TTC549 (cell line): ENCODE measurements around the gene PDGFA.

ENCODE experiments used
- FAIRE-seq: peaks from 2 replicates; lab custom pipeline; 2012; peaks lifted over from hg19 to GRCh38; lab: Jason Lieb, UNC

The PDGFA gene

GRCh38 chr7:536231-536630 is 16.6 kb upstream of the PDGFA start:
- FAIRE-seq, result no peak

DNA sequence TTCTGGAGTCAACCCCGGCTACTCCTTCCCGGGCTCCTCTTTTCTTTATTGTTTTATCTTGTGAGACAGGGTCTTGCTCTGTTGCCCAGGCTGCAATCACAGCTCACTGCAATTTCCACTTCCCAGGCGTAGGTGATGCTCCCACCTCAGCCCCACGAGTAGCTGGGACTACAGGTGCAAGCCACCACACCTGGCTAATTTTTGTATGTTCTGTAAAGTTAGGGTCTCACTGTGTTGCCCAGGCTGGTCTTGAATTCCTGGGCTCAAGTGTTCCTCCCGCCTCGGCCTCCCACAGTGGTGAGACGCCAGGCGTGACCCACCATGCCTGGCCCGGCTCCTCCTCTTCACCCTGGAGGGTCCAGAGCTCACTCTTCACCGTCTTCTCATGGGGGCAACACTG is 15.3 kb upstream of the PDGFA start:
- FAIRE-seq, result no peak

- no peak for FAIRE-seq
These were observed 14.4 kb upstream of the PDGFA start for GRCh38 chr7:534075-534474.

- no peak for FAIRE-seq
These were observed 13.6 kb upstream of the PDGFA start for GRCh38 chr7:533266-533665.

GRCh38 chr7:532379-533143 is 12.9 kb upstream of the PDGFA start:
- no peak for FAIRE-seq

DNA sequence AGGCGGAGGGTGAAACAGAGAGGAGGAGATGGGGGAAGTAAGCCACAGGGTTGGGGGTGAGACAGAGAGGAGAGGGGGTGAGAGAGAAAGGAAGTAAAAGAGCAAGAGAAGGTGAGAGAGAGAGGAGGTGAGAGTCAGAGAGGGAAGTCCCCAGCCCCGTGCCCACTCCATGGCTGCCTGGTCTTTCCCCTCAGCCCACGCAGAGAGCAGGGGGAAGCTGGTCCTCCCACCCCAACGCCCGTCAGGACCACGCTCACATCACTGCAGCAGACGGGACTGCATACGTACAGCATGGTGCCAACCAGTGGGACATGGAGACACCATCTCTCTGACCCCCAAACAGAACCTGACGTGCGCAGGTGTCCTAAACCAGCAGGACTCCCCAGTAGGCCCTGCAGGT is 12.1 kb upstream of the PDGFA start:
- FAIRE-seq, result no peak

DNA sequence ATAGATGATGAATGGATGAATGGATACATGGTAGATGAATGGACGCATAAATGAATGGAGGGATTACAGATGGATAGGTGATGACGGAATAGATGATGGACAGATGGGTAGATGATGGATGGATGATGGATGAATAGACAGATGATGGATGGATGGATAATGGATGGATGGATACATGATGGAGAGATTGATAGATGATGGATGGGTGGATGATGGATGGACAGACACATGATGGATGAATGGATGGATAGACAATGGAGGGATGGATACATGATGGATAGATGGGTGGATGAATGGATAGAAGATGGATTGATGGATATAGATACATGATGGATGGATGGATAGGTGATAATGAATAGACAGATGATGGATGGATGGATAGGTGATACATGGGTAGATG is 8.8 kb upstream of the PDGFA start:
- FAIRE-seq, result no peak

- no peak for FAIRE-seq
These were observed 8.1 kb upstream of the PDGFA start for GRCh38 chr7:527723-528122.

DNA sequence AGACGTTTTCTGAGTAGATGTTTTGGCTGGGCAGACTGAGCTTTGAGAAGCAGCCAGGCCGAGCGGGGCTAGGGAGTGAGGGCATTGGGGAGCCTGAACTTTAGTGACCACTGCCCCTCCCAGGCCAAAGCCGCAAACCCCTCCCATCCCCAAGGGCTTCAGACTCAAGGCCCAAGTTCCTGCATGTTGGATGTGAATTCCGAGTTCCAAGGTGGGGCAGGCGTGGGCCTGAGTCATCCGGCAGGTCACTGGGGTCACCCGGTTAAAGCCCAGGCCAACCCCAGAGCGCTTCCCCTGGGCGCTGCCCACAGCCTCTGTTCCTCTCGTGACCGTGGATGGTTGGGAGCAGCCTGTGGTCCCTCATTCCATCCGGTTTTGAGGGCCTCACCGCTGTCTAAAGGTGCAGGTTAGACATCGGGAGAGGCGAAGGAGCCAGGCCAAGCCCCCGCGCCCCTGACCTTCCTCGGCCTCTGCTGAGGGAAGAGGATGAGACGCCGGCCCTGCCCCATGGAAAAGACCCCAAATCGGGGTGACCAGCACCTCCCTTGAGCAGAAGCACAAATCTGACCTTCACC is 6.9 kb upstream of the PDGFA start:
- FAIRE-seq, result no peak

DNA sequence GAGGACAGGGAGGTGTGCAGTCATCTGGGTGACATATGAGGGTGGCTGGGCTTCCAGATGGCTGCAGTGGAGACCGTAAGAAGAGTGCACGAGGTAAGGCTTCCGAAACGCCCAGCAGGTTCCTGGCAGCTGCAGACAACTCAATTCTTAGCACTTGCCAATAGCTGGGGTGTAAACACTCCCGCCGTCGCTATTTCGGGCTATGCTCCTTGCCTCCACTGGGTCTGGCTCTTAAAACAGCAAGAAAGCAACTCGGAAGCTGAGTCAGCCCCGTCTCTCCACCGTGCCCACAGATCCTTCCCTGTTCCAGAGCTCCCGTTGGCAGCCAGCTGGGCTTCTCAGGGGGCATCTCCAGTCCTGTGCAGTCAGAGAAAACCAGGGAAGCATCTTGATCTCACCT is 6.1 kb upstream of the PDGFA start:
- no peak for FAIRE-seq

GRCh38 chr7:524800-525199 is 5.2 kb upstream of the PDGFA start:
- FAIRE-seq, result no peak

- FAIRE-seq, result no peak
These were observed 4.0 kb upstream of the PDGFA start for GRCh38 chr7:523347-524336.

- FAIRE-seq, result no peak
These were observed 3.3 kb upstream of the PDGFA start for GRCh38 chr7:522951-523314.

- FAIRE-seq, result no peak
These were observed 2.7 kb upstream of the PDGFA start for GRCh38 chr7:522071-522950.

DNA sequence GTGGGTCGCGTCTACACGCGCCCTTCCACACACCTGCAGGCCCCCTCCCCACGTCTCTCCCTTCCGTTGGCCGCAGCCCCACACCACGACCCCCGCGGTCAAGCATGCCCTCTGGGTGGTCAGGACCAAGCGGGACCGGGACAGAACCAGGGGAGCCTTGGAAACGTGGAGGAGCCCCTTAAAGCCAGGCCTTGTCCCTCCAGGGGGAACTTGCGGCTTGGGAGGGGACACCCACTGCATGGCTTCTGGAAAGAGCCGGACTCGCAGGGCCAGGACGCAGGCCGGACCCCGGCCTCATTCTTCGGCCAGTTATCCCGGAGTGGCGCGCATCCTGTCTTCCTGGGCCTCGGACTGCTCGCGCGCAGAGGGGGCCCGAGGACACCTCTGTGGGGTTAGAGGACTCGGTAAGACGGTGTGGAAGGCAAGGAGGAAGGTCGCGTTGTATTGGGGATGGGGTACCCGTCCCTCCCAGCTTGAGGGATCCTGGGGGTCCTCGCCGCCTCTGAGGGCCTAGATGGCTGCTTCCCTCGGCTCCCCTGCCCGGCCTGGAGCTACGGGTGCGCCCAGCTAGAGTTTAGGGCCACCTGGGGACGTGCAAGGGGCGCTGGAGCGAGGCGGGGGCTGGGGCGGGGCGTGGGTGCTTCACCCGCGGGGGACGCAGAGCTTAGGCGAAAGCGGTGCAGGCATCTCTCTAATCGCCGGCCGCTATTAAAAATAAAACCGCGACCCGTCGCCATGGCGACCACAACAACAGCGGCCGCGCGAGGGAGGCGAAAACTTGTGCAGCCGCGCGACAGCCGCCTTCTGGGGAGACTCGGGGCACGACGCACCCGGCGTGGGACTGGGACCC is 1.8 kb upstream of the PDGFA start:
- FAIRE-seq, result no peak

- FAIRE-seq, result no peak
These were observed 986 bp upstream of the PDGFA start for GRCh38 chr7:520503-521161.

DNA sequence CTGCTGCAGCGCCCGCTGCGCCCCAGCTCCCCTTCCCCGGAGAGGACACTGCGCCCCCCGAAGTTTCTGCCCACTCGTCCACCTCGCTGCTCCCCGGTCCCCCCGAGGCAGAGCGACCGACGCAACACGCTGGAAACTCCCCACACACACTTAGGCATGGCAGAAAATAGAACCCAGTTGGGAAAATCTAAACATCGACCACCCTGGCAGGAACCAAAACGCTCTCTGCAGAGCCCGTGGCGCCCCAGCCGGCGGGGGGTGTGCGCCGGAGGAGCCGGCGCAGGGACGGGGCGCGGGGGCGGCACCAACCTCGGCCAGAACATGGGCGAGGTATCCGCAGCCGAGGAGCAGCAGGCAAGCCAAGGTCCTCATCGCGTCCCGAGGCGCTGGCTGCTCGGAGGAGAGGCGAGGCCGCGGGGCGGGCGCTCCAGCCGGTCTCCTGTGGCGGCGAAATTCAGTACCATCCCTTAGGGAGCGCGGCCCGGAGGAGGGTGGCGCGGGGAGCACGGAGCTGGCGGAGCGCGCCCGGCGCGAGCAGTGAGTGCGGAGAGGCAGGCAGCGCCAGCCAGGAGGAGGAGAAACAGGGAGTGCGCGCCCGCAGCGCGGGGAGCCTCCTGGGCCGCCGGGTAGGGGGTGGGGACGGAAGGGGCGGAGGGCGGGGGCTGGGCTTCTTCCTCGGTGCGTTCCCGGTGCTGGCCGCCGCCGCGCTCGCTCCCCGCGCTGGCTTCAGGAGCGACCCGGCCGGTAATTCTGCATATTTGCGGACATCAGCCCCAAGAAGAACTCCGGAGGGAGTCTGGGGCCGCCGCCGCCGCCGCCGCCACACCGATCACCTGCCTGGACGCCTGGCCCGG is 789 bp downstream of the PDGFA start:
- FAIRE-seq, result no peak

DNA sequence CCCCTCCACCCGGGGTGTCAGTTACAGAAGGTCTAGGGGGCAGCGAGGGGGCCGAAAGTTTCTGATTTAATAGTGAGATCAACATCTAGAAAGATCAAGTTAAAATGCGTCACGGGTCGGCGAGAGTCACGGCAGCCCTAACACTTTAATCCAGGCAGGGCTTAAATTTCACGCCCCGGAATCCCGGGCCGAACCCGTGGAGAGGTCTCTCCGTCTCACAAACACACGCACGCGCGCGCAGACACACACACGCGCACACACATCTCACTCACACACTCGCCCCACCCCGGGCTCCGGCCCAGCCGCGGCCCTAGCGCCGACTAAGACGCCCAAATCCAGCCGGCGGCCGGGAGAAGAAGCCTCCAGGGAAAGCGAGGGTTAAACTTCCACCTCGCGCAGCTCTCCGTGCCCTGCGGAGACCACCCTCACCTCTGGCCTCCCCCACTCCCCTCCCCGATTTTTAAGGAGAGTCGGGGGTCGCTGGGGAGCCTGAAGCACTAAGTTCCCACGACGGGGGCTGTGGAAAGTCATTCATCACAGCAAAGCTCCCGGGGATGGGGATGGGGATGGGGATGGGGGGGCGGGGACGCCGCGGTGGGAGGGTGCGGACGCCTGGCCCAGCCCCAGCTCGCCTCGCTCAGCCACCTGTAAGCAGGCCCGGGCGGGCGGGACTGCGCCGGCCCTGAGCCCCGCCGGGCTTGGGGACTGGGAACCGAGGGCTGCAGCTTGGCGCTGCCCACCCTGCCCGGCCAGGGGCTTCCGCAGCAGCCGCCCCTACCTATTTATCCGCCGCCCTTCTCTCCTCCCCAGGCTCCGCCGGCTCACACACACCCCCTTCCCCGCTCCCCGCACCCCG is 1.6 kb downstream of the PDGFA start:
- FAIRE-seq, result no peak
